Measurements from ENCODE around the gene TEAD1. TPM values are rescaled to one million over a fixed set of nuclear protein-coding genes. Genes with fewer than 3 reads are reported as not detected.

TEAD1 gene
- total RNA-seq, 2 experiments from 2014 or later, result 0.25 to 0.83 TPM

GRCh38 chr11:12800032-12800671 lies 125.9 kb downstream of the TEAD1 start:
- intact Hi-C loops (cut with micrococcal nuclease), result no loop called here
- Mint-ChIP-seq H3K36me3 (ENCODE audit: low read depth) (no peaks in the 10 kb centered on the region), H3K4me1 (ENCODE audit: low read depth) (no peaks in the 10 kb centered on the region), H3K27me3 (peaks cover 49% of the 10 kb centered on the region), H3K9me3 (no peaks in the 10 kb centered on the region), H3K27ac (no peak overlapping the region), H3K4me3 (no peak overlapping the region)
- TF ChIP-seq CTCF (IDR thresholded peaks at IDR 0.05), result no peak
- no peak for DNase-seq
- CTCF ChIA-PET, result no interaction called here
- no peak for ATAC-seq
- POLR2A ChIA-PET, result interaction anchor here (0.6 kb wide), 1 partner anchor 220 kb away, joined by 4 read pairs; no protein-coding TSS in a partner anchor

GRCh38 chr11:12800871-12801270 lies 126.7 kb downstream of the TEAD1 start:
- H3K4me1 Mint-ChIP-seq (ENCODE audit: low read depth), result no peaks in the 10 kb centered on the region
- no peak overlapping the region for H3K4me3 Mint-ChIP-seq
- no peak overlapping the region for H3K27ac Mint-ChIP-seq
- CTCF ChIA-PET, result no interaction called here
- H3K36me3 Mint-ChIP-seq (ENCODE audit: low read depth), result no peaks in the 10 kb centered on the region
- TF ChIP-seq CTCF (IDR thresholded peaks at IDR 0.05), result no peak
- POLR2A ChIA-PET, result no interaction called here
- H3K9me3 Mint-ChIP-seq, result no peaks in the 10 kb centered on the region
- DNase-seq (no peak), ATAC-seq (no peak)
- intact Hi-C loops (cut with micrococcal nuclease), result no loop called here
- H3K27me3 Mint-ChIP-seq, result peaks cover 48% of the 10 kb centered on the region

- Mint-ChIP-seq H3K36me3 (ENCODE audit: low read depth) (no peaks in the 10 kb centered on the region), H3K27ac (no peak overlapping the region), H3K4me1 (ENCODE audit: low read depth) (no peaks in the 10 kb centered on the region), H3K9me3 (no peaks in the 10 kb centered on the region), H3K27me3 (peaks cover 44% of the 10 kb centered on the region), H3K4me3 (no peak overlapping the region)
- ChIA-PET CTCF (no interaction called here), POLR2A (no interaction called here)
- intact Hi-C loops (cut with micrococcal nuclease), result no loop called here
- no peak for TF ChIP-seq CTCF (IDR thresholded peaks at IDR 0.05)
- DNase-seq (no peak), ATAC-seq (no peak)
These were observed 127.8 kb downstream of the TEAD1 start for GRCh38 chr11:12801976-12802375.

- no peaks in the 10 kb centered on the region for H3K9me3 Mint-ChIP-seq
- no peak for ATAC-seq
- ChIA-PET POLR2A (no interaction called here), CTCF (no interaction called here)
- intact Hi-C loops (cut with micrococcal nuclease), result no loop called here
- H3K27ac Mint-ChIP-seq, result no peak overlapping the region
- no peak for DNase-seq
- H3K36me3 Mint-ChIP-seq (ENCODE audit: low read depth), result no peaks in the 10 kb centered on the region
- TF ChIP-seq CTCF (IDR thresholded peaks at IDR 0.05), result no peak
- no peak overlapping the region for H3K4me3 Mint-ChIP-seq
- H3K27me3 Mint-ChIP-seq, result peaks cover 46% of the 10 kb centered on the region
- no peaks in the 10 kb centered on the region for H3K4me1 Mint-ChIP-seq (ENCODE audit: low read depth)
These were observed 128.3 kb downstream of the TEAD1 start for GRCh38 chr11:12802418-12803085.

- TF ChIP-seq CTCF (IDR thresholded peaks at IDR 0.05), result no peak
- H3K4me1 Mint-ChIP-seq (ENCODE audit: low read depth), result no peaks in the 10 kb centered on the region
- CTCF ChIA-PET, result no interaction called here
- H3K27ac Mint-ChIP-seq, result no peak overlapping the region
- POLR2A ChIA-PET, result no interaction called here
- H3K9me3 Mint-ChIP-seq, result no peaks in the 10 kb centered on the region
- no peaks in the 10 kb centered on the region for H3K36me3 Mint-ChIP-seq (ENCODE audit: low read depth)
- intact Hi-C loops (cut with micrococcal nuclease), result no loop called here
- DNase-seq (no peak), ATAC-seq (no peak)
- no peak overlapping the region for H3K4me3 Mint-ChIP-seq
- peaks cover 40% of the 10 kb centered on the region for H3K27me3 Mint-ChIP-seq
These were observed 129.0 kb downstream of the TEAD1 start for GRCh38 chr11:12803086-12803826.
